Astrocyte of the cerebellum (primary cell): Measurements from ENCODE around the gene AGT.

Experiments used
- DNase-seq: peaks from one replicate; pipeline ENCODE4 v3.0.0-alpha.2; 2011; ENCODE audit warnings: low read depth
- H3K4me3 ChIP-seq: 2 replicates; pipeline ENCODE4 v1.5.1; 2011; ENCODE audit warnings: mild to moderate bottlenecking, low read depth, low read length, moderate library complexity
- in situ Hi-C: cut with HindIII; loops from 2 replicates; pipeline ENCODE4 v1.10.0; 2017; ENCODE audit warnings: low sequenced_read_pairs
- TF ChIP-seq, protein P1 (sequence below): IDR thresholded peaks from 2 replicates; pipeline ENCODE4 v1.5.1; 2012; ENCODE audit warnings: low read length, low read depth, moderate library complexity, mild to moderate bottlenecking; ENCODE audit errors: missing control alignments

The AGT gene

DNA sequence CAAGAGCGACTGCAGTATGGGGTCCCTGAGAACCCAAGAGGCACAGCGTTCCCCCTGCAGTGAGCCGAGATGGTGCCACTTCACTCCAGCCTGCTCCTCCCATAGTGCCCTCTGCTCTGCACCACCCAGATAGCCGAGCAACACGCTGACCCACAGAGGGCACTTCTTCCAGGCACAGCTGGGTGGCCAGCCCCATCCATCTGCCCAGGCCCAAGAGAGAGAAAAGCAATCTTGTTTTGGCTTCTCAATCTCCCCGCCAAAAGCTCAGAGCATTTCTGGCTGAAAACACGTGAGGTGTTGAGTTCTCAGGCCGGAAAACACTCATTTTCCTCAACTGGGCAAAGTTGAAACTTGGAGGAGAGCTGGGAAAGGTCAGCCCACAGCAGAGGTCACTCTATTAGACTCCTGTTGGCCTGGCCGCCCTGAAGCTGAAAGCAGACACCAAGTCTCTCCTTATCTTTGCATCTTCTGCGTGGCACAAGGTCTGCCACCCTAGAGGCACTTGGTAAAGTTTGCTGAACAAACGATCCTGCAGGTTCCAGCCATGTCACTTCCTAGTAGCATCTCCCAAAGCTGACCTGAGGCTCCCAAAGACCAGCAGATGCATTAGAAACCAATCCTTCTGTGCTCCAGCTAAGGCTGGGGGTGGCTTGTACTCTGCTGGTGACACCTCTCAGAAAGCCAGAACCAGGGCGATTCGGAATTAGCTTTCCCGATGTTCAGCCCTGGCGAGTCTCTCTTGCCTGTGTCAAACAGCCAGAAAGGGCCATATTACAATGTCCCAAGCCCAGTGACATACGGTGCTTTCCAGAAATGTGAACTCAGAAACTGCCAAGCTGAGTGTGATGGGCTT is 44.2 kb upstream of the AGT start:
- in situ Hi-C loops: no loop called here
- no peak for DNase-seq
- no peak overlapping the region for H3K4me3 ChIP-seq
- TF ChIP-seq, protein P1, sequence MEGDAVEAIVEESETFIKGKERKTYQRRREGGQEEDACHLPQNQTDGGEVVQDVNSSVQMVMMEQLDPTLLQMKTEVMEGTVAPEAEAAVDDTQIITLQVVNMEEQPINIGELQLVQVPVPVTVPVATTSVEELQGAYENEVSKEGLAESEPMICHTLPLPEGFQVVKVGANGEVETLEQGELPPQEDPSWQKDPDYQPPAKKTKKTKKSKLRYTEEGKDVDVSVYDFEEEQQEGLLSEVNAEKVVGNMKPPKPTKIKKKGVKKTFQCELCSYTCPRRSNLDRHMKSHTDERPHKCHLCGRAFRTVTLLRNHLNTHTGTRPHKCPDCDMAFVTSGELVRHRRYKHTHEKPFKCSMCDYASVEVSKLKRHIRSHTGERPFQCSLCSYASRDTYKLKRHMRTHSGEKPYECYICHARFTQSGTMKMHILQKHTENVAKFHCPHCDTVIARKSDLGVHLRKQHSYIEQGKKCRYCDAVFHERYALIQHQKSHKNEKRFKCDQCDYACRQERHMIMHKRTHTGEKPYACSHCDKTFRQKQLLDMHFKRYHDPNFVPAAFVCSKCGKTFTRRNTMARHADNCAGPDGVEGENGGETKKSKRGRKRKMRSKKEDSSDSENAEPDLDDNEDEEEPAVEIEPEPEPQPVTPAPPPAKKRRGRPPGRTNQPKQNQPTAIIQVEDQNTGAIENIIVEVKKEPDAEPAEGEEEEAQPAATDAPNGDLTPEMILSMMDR: no peak

DNA sequence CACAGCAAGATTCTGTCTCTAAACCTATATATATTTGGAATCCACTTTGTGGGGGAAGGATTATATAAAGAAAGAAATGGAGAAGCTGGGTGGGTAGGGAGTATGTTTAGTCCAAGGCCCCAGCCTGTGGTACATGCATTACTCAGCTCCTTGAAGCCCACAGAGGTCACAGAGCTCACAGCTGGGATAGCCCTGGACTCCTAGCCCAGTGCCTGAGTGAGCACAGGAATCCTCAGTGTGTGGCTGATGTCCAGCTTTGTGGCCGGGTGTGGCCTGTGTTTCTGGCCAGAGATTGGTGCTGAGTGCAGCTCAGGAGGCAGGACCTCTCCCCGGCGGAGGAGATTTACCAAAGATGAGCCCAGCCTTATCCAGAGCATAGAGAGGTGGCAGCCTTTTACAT is 40.9 kb upstream of the AGT start:
- DNase-seq: peak; percentile 39
- in situ Hi-C loops: no loop called here
- TF ChIP-seq, protein P1: no peak
- no peak overlapping the region for H3K4me3 ChIP-seq

DNA sequence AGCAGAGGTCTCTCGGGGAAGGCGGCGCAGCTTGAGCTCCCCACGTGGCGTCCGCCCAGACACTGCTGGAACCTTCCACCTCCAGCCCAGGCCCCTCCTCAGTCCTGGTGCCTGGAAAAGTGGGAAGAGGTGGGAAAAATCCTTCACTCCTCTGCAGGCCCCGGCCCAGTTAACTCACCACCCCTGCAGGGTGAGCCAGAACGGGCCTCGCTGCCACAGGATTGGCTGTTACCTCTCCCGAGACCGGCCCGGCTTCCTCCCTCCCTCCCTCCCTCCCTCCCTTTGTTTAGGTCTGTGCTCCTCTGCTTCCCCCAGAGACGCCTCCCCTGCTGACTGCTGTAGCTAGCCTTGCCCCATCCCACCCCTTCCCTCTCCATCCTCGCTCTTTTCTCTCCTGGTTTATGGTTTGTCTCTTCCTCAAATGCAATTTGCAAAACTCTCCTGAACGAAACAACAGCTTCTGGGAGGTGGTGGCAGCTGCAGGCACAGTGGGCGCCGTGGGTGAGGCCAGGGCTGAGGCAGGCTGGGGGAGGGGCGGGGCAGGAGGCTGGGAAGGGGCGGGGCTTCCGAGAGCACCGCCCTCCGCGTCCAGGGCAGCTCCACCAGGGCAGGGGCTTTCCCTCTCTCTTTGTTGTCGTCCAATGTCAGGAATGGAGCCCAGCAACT is 39.8 kb upstream of the AGT start:
- DNase-seq: no peak
- TF ChIP-seq, protein P1: no peak
- H3K4me3 ChIP-seq: no peak overlapping the region
- in situ Hi-C loops: no loop called here

DNA sequence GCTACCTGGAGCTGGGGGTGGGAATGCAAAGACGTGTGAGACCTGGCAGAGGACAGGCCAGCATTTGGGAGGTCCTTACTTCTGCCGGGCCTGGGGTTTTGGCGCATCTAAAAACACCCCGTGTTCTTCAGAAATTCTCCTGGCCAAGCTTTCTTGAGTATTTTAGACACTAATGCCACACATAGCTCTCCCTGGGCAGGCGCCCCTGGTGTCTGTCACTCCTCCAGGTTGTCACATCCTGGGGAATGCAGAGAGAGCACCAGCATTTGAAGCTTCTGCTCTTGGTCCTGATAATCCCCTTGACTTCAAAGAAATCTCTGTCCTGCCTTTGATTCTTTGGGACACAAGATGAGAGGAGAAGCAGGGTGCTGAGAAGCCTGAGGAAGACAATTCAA is 39.3 kb upstream of the AGT start:
- in situ Hi-C loops: no loop called here
- DNase-seq: no peak
- no peak overlapping the region for H3K4me3 ChIP-seq
- TF ChIP-seq, protein P1: no peak

DNA sequence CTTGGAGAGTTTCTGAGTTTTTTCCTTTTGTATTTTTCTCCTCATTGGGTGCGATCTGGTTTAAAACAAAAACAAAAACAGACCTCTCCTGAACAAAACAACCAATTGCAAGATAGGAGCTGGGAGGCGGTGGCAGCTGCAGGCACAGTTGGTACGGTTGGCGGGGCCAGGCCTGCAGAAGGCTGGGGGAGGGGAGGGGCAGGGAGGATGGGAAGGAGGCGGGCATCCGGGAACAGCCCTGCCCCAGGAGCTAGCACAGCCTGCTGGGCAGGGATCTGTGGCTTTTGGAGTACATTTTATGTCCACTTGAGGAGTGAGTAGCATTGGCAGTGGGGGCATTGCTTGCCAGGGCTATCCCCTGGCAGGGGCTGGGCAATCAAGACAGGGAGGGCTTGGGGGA is 38.5 kb upstream of the AGT start:
- H3K4me3 ChIP-seq: no peak overlapping the region
- in situ Hi-C loops: no loop called here
- DNase-seq: no peak
- TF ChIP-seq, protein P1: no peak

DNA sequence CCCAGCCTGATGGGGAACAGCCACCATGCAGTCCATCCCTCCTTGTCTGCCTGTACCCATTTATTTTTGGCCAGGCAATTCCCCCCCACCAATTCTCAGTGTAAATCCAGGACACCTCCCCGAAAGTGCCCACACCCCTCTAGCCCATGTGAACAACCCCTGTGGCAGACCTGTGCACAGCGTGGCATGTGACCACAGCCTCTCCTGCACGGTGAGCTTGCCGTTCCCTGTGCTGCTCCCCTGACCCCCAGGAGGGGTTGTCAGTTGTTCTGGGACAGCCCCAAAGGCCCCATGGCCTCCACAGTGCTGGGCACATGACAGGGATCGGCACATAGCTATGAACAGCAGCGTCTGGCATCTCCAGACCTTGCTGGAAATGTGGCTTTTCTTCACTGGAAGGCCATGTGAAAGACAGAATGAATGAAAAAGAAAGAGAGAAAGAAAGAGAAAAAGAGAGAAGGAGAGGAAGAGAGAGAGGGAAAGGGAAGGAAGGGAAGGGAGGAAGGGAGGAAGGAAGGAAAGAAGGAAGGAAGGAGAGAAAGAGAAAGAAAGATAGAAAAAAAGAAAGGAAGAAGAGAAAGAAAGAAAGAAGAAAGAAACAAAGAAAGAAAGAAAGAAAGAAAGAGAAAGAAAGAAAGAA is 37.2 kb upstream of the AGT start:
- TF ChIP-seq, protein P1: no peak
- DNase-seq: no peak
- in situ Hi-C loops: no loop called here
- no peak overlapping the region for H3K4me3 ChIP-seq
